WI38 (cell line): ENCODE results near the gene FZD7.

Source experiments
- H3K4me3 ChIP-seq: 2 replicates; pipeline ENCODE4 v1.5.1; 2011; ENCODE audit warnings: low read depth, mild to moderate bottlenecking, control low read depth, low read length
- CTCF ChIP-seq: IDR thresholded peaks from 2 replicates; pipeline ENCODE4 v1.5.1; 2012; ENCODE audit warnings: low read depth, mild to moderate bottlenecking, control low read depth, low read length

FZD7 gene

GRCh38 chr2:202037086-202037485, 3.4 kb downstream of the FZD7 start:
- peak overlapping the region; percentile 93 for H3K4me3 ChIP-seq
- no peak for TF ChIP-seq CTCF

- peak overlapping the region; percentile 93 for H3K4me3 ChIP-seq
- no peak for TF ChIP-seq CTCF
Observed at GRCh38 chr2:202038471-202039277, 5.0 kb downstream of the FZD7 start.

GRCh38 chr2:202039278-202040078, 5.8 kb downstream of the FZD7 start:
- H3K4me3 ChIP-seq: peak overlapping the region; percentile 93
- TF ChIP-seq CTCF: no peak

- H3K4me3 ChIP-seq: no peak overlapping the region
- TF ChIP-seq CTCF: no peak
Observed at GRCh38 chr2:202040079-202040844, 6.6 kb downstream of the FZD7 start.

- TF ChIP-seq CTCF: no peak
- no peak overlapping the region for H3K4me3 ChIP-seq
Observed at GRCh38 chr2:202042444-202042843, 8.8 kb downstream of the FZD7 start.

- no peak for TF ChIP-seq CTCF
- no peak overlapping the region for H3K4me3 ChIP-seq
Observed at GRCh38 chr2:202043475-202043874, 9.8 kb downstream of the FZD7 start.
